Keratinocyte (primary cell): ENCODE results near the gene NDUFA11. TPM values are rescaled to one million over a fixed set of nuclear protein-coding genes. Genes with fewer than 3 reads are reported as not detected.

Experiments
- DNase-seq: peaks from one replicate; pipeline ENCODE4 v3.0.0-alpha.2; 2011; ENCODE audit warnings: low read depth, missing footprints, low spot score
- FAIRE-seq: peaks from 2 replicates; lab custom pipeline; 2011; peaks lifted over from hg19 to GRCh38; lab: Jason Lieb, UNC
- H2AFZ ChIP-seq: 2 replicates; pipeline ENCODE4 v1.6.0; 2012; ENCODE audit warnings: low read length, control low read depth, inconsistent platforms; ENCODE audit not compliant: control insufficient read depth
- H3K27ac ChIP-seq: 2 replicates; pipeline ENCODE4 v1.5.1; 2011; ENCODE audit warnings: low read length; ENCODE audit not compliant: control insufficient read depth, insufficient read depth
- H3K27me3 ChIP-seq: 3 replicates; pipeline ENCODE4 v1.6.0; 2011; ENCODE audit warnings: low read length; ENCODE audit not compliant: control insufficient read depth, insufficient read depth; ENCODE audit errors: extremely low read depth
- H3K36me3 ChIP-seq, 2 experiments: 2 replicates in 1 of 2; 3 replicates in 1 of 2; pipeline ENCODE4 v1.5.1; 2011; ENCODE audit warnings: low read length in 2 of 2, mild to moderate bottlenecking in 1 of 2; ENCODE audit not compliant: control insufficient read depth in 2 of 2, insufficient read depth in 2 of 2; ENCODE audit errors: extremely low read depth in 1 of 2
- H3K4me1 ChIP-seq: 3 replicates; pipeline ENCODE4 v1.5.1; 2011; ENCODE audit warnings: low read length; ENCODE audit not compliant: control insufficient read depth, insufficient read depth; ENCODE audit errors: extremely low read depth
- H3K4me2 ChIP-seq: 3 replicates; pipeline ENCODE4 v1.6.0; 2011; ENCODE audit warnings: low read depth, low read length; ENCODE audit not compliant: control insufficient read depth, insufficient read depth; ENCODE audit errors: extremely low read depth
- H3K4me3 ChIP-seq, 3 experiments: fragments of 200-600 bp in 1 of 3; sonication (generic) in 1 of 3; 2 replicates in 2 of 3; 3 replicates in 1 of 3; pipeline ENCODE4 v1.5.1; 2011 to 2016; ENCODE audit warnings: low read length in 3 of 3, mild to moderate bottlenecking in 3 of 3, control low read depth in 2 of 3, inconsistent platforms in 1 of 3, low read depth in 1 of 3, mixed read lengths in 1 of 3, mixed run types in 1 of 3, moderate library complexity in 1 of 3; ENCODE audit not compliant: control insufficient read depth in 2 of 3, insufficient read depth in 2 of 3; ENCODE audit errors: extremely low read depth in 1 of 3
- H3K79me2 ChIP-seq: 2 replicates; pipeline ENCODE4 v1.6.0; 2012; ENCODE audit warnings: low read length; ENCODE audit not compliant: control insufficient read depth, insufficient read depth
- H3K9ac ChIP-seq: 3 replicates; pipeline ENCODE4 v1.6.0; 2011; ENCODE audit warnings: low read length; ENCODE audit not compliant: control insufficient read depth, insufficient read depth; ENCODE audit errors: extremely low read depth
- H3K9me1 ChIP-seq: 3 replicates; pipeline ENCODE4 v1.6.0; 2011; ENCODE audit warnings: low read length; ENCODE audit not compliant: control insufficient read depth, insufficient read depth; ENCODE audit errors: extremely low read depth
- H3K9me3 ChIP-seq: 2 replicates; pipeline ENCODE4 v1.5.1; 2012; ENCODE audit warnings: low read depth, low read length; ENCODE audit not compliant: control insufficient read depth
- H4K20me1 ChIP-seq: 3 replicates; pipeline ENCODE4 v1.6.0; 2011; ENCODE audit warnings: low read length; ENCODE audit not compliant: control insufficient read depth, insufficient read depth; ENCODE audit errors: extremely low read depth
- EZH2 ChIP-seq: IDR thresholded peaks from one replicate; pipeline ENCODE4 v1.6.1; 2012; ENCODE audit warnings: inconsistent platforms, mild to moderate bottlenecking, low read length, moderate library complexity
- dilution Hi-C: fragments of 300-500 bp; cut with MboI; formaldehyde crosslinking; loops from one replicate; pipeline ENCODE4 v1.7.0; 2020; ENCODE audit warnings: low sequenced_read_pairs; ENCODE audit not compliant: extremely low pct_ligation_motif_present
- polyA plus RNA-seq, 5 experiments: library from polyadenylated mRNA; depleted of rRNA in 3 of 5; stranded (reverse) in 3 of 5; stranded (forward) in 1 of 5; unstranded in 1 of 5; fragments of >200 nt; gene quantifications; 1 replicate in 1 of 5; 2 replicates in 3 of 5; 3 replicates in 1 of 5; pipeline versions ENCODE4 v1.2.1 to v1.2.3, GENCODE V29; 2011 to 2012; ENCODE audit warnings: missing spikeins in 2 of 5, low read depth in 1 of 5, low replicate concordance in 1 of 5
- TF ChIP-seq, protein P1 (sequence below), 3 experiments: IDR thresholded peaks in 1 of 3; conservative IDR thresholded peaks in 1 of 3; optimal IDR thresholded peaks in 1 of 3; 2 replicates in 2 of 3; 3 replicates in 1 of 3; pipeline versions ENCODE3 to v1.5.1; 2011; ENCODE audit warnings: low read length in 3 of 3, mild to moderate bottlenecking in 3 of 3, moderate library complexity in 2 of 3, control low read depth in 1 of 3, inconsistent platforms in 1 of 3; ENCODE audit not compliant: insufficient read depth in 2 of 3; ENCODE audit errors: extremely low read depth in 1 of 3

NDUFA11 gene
- polyA plus RNA-seq, 1 donor (not counting 4 experiments of a cell fraction or from before 2014, with no cell fraction given): 122 TPM

DNA sequence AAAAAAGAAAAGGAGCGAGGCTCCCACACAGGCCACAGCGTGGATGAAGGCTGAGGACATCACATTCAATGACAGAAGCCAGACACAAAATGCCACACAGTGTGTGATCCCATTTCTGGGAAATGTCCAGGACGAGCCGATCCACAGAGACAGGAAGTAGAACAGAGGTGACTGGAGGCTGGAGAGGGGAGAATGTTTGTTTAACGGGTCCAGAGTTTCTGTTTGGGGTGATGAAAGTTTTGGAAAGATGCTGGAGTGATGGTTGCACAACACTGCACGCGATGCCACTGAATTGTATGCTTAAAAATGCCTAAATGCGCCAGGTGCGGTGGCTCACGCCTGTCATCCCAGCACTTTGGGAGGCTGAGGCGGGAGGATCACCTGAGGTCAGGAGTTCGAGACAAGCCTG, 32.6 kb downstream of the NDUFA11 start:
- no peak overlapping the region for H3K4me3 ChIP-seq
- H3K4me1 ChIP-seq: peaks cover 9% of the 10 kb centered on the region
- FAIRE-seq (no peak), DNase-seq (no peak)
- no peaks in the 10 kb centered on the region for H3K9me1 ChIP-seq
- no peak overlapping the region for H3K9ac ChIP-seq
- H4K20me1 ChIP-seq: no peaks in the 10 kb centered on the region
- no peak overlapping the region for H2AFZ ChIP-seq
- H3K9me3 ChIP-seq: no peaks in the 10 kb centered on the region
- no peaks in the 10 kb centered on the region for H3K27me3 ChIP-seq
- dilution Hi-C loops: no loop called here
- H3K27ac ChIP-seq: no peak overlapping the region
- no peak for TF ChIP-seq EZH2
- TF ChIP-seq, protein P1, sequence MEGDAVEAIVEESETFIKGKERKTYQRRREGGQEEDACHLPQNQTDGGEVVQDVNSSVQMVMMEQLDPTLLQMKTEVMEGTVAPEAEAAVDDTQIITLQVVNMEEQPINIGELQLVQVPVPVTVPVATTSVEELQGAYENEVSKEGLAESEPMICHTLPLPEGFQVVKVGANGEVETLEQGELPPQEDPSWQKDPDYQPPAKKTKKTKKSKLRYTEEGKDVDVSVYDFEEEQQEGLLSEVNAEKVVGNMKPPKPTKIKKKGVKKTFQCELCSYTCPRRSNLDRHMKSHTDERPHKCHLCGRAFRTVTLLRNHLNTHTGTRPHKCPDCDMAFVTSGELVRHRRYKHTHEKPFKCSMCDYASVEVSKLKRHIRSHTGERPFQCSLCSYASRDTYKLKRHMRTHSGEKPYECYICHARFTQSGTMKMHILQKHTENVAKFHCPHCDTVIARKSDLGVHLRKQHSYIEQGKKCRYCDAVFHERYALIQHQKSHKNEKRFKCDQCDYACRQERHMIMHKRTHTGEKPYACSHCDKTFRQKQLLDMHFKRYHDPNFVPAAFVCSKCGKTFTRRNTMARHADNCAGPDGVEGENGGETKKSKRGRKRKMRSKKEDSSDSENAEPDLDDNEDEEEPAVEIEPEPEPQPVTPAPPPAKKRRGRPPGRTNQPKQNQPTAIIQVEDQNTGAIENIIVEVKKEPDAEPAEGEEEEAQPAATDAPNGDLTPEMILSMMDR (optimal IDR thresholded peaks at IDR 0.05 in 1 of 3, IDR thresholded peaks at IDR 0.05 in 1 of 3, conservative IDR thresholded peaks at IDR 0.05 in 1 of 3; ENCODE audit: extremely low read depth in 1 of 3, insufficient read depth in 2 of 3, low read length in 3 of 3): no peak
- H3K4me2 ChIP-seq: no peak overlapping the region
- H3K79me2 ChIP-seq: no peaks in the 10 kb centered on the region
- H3K36me3 ChIP-seq: no peaks in the 10 kb centered on the region

DNA sequence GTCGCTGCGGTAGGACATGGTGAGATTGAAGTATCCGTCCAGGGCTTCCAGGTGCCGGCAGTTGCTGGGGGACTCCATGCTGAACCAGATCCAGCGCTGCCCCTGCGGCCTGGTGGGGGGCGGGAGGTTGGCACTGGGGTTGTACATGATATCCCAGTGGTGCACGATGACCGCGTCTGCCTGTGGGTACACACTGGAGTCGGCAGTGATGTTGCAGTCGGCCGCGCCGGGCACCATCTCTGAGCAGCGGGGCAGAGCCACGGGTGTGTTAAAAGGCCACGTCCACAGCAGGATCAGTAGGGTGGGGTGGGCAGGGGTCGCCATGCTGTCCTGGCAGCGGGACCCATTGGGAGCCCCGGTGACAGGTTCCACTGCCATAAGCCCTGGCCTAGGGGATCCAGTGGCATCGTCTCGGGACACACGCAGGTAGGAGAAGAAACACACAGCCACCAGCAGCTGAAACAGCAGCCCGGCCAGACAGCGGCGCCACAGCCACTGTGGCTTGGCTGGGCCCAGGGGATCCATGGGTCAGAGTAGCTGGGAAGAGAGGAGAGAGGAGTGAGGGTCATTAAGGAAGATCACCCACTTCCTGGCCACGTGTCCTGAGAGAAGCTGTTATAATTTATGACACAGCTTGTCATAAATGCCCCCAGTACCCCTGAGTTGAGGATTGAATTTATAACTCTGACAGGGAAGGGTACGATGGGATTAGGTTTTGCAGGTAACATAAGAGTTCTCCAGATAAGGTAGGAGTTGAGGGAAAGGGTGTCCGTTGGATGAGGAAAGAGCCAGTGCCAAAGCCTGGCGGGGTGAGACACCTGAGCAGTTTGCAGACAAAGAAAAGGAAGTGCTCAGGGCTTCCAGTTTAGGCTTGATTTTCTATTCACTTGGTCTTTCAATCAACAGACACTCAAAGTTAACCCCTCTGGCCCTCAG, 36.1 kb downstream of the NDUFA11 start:
- Histone ChIP-seq H4K20me1 (no peaks in the 10 kb centered on the region), H3K4me1 (no peaks in the 10 kb centered on the region), H3K4me2 (no peak overlapping the region), H3K9me1 (no peaks in the 10 kb centered on the region), H3K27me3 (peaks cover 11% of the 10 kb centered on the region), H3K27ac (no peak overlapping the region), H3K36me3 (no peaks in the 10 kb centered on the region), H3K9ac (no peak overlapping the region), H3K4me3 (no peak overlapping the region), H2AFZ (no peak overlapping the region), H3K79me2 (no peaks in the 10 kb centered on the region), H3K9me3 (no peaks in the 10 kb centered on the region)
- no peak for DNase-seq
- TF ChIP-seq EZH2: no peak
- TF ChIP-seq, protein P1 (optimal IDR thresholded peaks at IDR 0.05 in 1 of 3, IDR thresholded peaks at IDR 0.05 in 1 of 3, conservative IDR thresholded peaks at IDR 0.05 in 1 of 3; ENCODE audit: extremely low read depth in 1 of 3, insufficient read depth in 2 of 3, low read length in 3 of 3): no peak
- FAIRE-seq: no peak
- dilution Hi-C loops: no loop called here
